Gastroesophageal sphincter (tissue), 4 donors: ENCODE data around the gene FDX1. TPM values are rescaled to one million over a fixed set of nuclear protein-coding genes. Genes with fewer than 3 reads are reported as not detected.

Source experiments
- ATAC-seq: fragments of 150-250 bp; one replicate; pipeline ENCODE4 v1.9.1; 2016; ENCODE audit warnings: mild to moderate bottlenecking, moderate library complexity
- H3K27ac ChIP-seq, 4 donors: fragments of 200-600 bp; sonication (generic) in 3 of 4; 1 replicate in 3 of 4; 2 replicates in 1 of 4; pipeline ENCODE4 v1.5.1; 2016 to 2019
- H3K27me3 ChIP-seq: fragments of 200-600 bp; sonication (generic); one replicate; pipeline ENCODE4 v1.5.1; 2019
- H3K36me3 ChIP-seq, 2 donors: fragments of 200-600 bp; sonication (generic); one replicate each; pipeline ENCODE4 v1.5.1; 2019; ENCODE audit warnings: control low read depth in 1 of 2
- H3K4me1 ChIP-seq, 3 donors: fragments of 200-600 bp; sonication (generic); 1 replicate in 2 of 3; 2 replicates in 1 of 3; pipeline ENCODE4 v1.5.1; 2016 to 2019; ENCODE audit warnings: control low read depth in 2 of 3
- H3K4me3 ChIP-seq, 2 donors: fragments of 200-600 bp; sonication (generic); one replicate each; pipeline ENCODE4 v1.5.1; 2019; ENCODE audit warnings: mild to moderate bottlenecking in 1 of 2, moderate library complexity in 1 of 2
- H3K9me3 ChIP-seq, 3 donors: fragments of 200-600 bp; sonication (generic); one replicate each; pipeline ENCODE4 v1.5.1; 2017 to 2019; ENCODE audit warnings: control low read depth in 2 of 3
- CTCF ChIP-seq, 4 experiments: fragments of 200-600 bp in 2 of 4; fragments of 450-650 bp in 2 of 4; sonication (generic) in 1 of 4; IDR thresholded peaks; one replicate each; pipeline ENCODE4 v1.5.1; 2017 to 2019; ENCODE audit warnings: antibody characterized with exemption in 4 of 4, mild to moderate bottlenecking in 2 of 4, moderate library complexity in 2 of 4
- EP300 ChIP-seq: sonication (generic); formaldehyde crosslinking; IDR thresholded peaks from one replicate; pipeline ENCODE4 v1.6.1; 2017; ENCODE audit warnings: antibody characterized with exemption, mild to moderate bottlenecking
- POLR2A ChIP-seq, 2 donors: fragments of 450-650 bp; IDR thresholded peaks; one replicate each; pipeline ENCODE4 v1.6.1; 2017; ENCODE audit warnings: antibody characterized with exemption in 2 of 2, mild to moderate bottlenecking in 2 of 2, moderate library complexity in 1 of 2
- POLR2AphosphoS5 ChIP-seq: sonication (generic); formaldehyde crosslinking; IDR thresholded peaks from one replicate; pipeline ENCODE4 v1.6.1; 2017; ENCODE audit warnings: antibody characterized with exemption
- WGBS, 2 donors: methylation state at CpG; one replicate each; pipeline ENCODE4 v1.1.5; 2018; ENCODE audit warnings: low coverage in 1 of 2; 5-methylcytosine and 5-hydroxymethylcytosine counted together
- total RNA-seq, 4 donors: library from RNA; depleted of rRNA; stranded (reverse); fragments of >200 nt; gene quantifications; one replicate each; pipeline ENCODE4 v1.1.0, GENCODE V29; 2016

FDX1 gene
- total RNA-seq, 4 donors from 2014 or later = 13.7 to 17.5 (median 14.7) TPM

GRCh38 chr11:110470716-110471115 is 41.0 kb downstream of the FDX1 start:
- Histone ChIP-seq H3K36me3 (no peaks in the 10 kb centered on the region), H3K9me3 (no peaks in the 10 kb centered on the region), H3K4me1 (peaks cover 0 to 12% (median 0%) of the 10 kb centered on the region in 3 donors), H3K4me3 (no peak overlapping the region), H3K27ac (no peak overlapping the region), H3K27me3 (no peaks in the 10 kb centered on the region)
- no peak for TF ChIP-seq CTCF (IDR thresholded peaks at IDR 0.05)
- TF ChIP-seq POLR2A (IDR thresholded peaks at IDR 0.05) = no peak
- TF ChIP-seq EP300 = no peak
- TF ChIP-seq POLR2AphosphoS5 = no peak
- no peak for ATAC-seq
- 61 to 85% methylated on average over 2 of the region's 2 CpGs for WGBS, 2 donors

- Histone ChIP-seq H3K27ac (no peak overlapping the region), H3K4me1 (peaks cover 0 to 17% (median 0%) of the 10 kb centered on the region in 3 donors), H3K36me3 (no peaks in the 10 kb centered on the region), H3K4me3 (no peak overlapping the region), H3K9me3 (no peaks in the 10 kb centered on the region), H3K27me3 (no peaks in the 10 kb centered on the region)
- 36% methylated on average over 1 of the region's 1 CpG for WGBS, 2 donors
- TF ChIP-seq POLR2A (IDR thresholded peaks at IDR 0.05) (no peak), POLR2AphosphoS5 (no peak), EP300 (no peak), CTCF (IDR thresholded peaks at IDR 0.05) (no peak)
- no peak for ATAC-seq
Measured at GRCh38 chr11:110471371-110471770, 41.6 kb downstream of the FDX1 start.

- no peak for ATAC-seq
- Histone ChIP-seq H3K27ac (no peak overlapping the region), H3K36me3 (no peaks in the 10 kb centered on the region), H3K9me3 (no peaks in the 10 kb centered on the region), H3K4me3 (no peak overlapping the region), H3K4me1 (peaks cover 0 to 17% (median 0%) of the 10 kb centered on the region in 3 donors), H3K27me3 (no peaks in the 10 kb centered on the region)
- TF ChIP-seq EP300 (no peak), POLR2A (IDR thresholded peaks at IDR 0.05) (no peak), CTCF (IDR thresholded peaks at IDR 0.05) (no peak), POLR2AphosphoS5 (no peak)
- WGBS, 2 donors = no CpG with 5 or more reads among the region's 1 CpG
Measured at GRCh38 chr11:110472858-110473257, 43.1 kb downstream of the FDX1 start.

- WGBS, 2 donors = 40 to 56% methylated on average over 1 to 4 of the region's 7 CpGs
- H3K9me3 ChIP-seq = no peaks in the 10 kb centered on the region
- ATAC-seq = peak; percentile 53
- TF ChIP-seq EP300 (no peak), POLR2AphosphoS5 (no peak), POLR2A (IDR thresholded peaks at IDR 0.05) (no peak), CTCF (IDR thresholded peaks at IDR 0.05) (no peak)
- H3K27ac ChIP-seq = no peak overlapping the region
- no peak overlapping the region for H3K4me3 ChIP-seq
- no peaks in the 10 kb centered on the region for H3K36me3 ChIP-seq
- peaks cover 0 to 17% (median 0%) of the 10 kb centered on the region in 3 donors for H3K4me1 ChIP-seq
- no peaks in the 10 kb centered on the region for H3K27me3 ChIP-seq
Measured at GRCh38 chr11:110473706-110474105, 44.0 kb downstream of the FDX1 start.

GRCh38 chr11:110474578-110474977 is 44.8 kb downstream of the FDX1 start:
- no peak for TF ChIP-seq CTCF (IDR thresholded peaks at IDR 0.05)
- no peak for TF ChIP-seq POLR2A (IDR thresholded peaks at IDR 0.05)
- TF ChIP-seq EP300 = no peak
- no peak for TF ChIP-seq POLR2AphosphoS5
- no peak overlapping the region for H3K27ac ChIP-seq
- no peaks in the 10 kb centered on the region for H3K36me3 ChIP-seq
- no peak overlapping the region for H3K4me3 ChIP-seq
- no peaks in the 10 kb centered on the region for H3K9me3 ChIP-seq
- WGBS, 2 donors = 83 to 100% methylated on average over 1 of the region's 1 CpG
- ATAC-seq = no peak
- peaks cover 0 to 24% (median 3%) of the 10 kb centered on the region in 3 donors for H3K4me1 ChIP-seq
- H3K27me3 ChIP-seq = no peaks in the 10 kb centered on the region
